Measurements from ENCODE around the gene CSTPP1.
A peak's percentile ranks its signal among the peaks of the same experiment; 100 is the strongest.

Gene CSTPP1

GRCh38 chr11:46892838-46893237 is 43.7 kb upstream of the CSTPP1 start:
- ChIA-PET POLR2A (no interaction called here), CTCF (interaction anchor here (0.9 to 7.1 kb wide), 7 partner anchors 15 to 519 kb away, joined by 3 to 84 read pairs (median 3); no protein-coding TSS in a partner anchor)
- DNase-seq (ENCODE audit: extremely low spot score) = no peak
- no peak for TF ChIP-seq CTCF (IDR thresholded peaks at IDR 0.05; ENCODE audit: control extremely low read depth, extremely low read depth, low read depth, missing control alignments)

GRCh38 chr11:46894506-46894905 is 42.1 kb upstream of the CSTPP1 start:
- no peak for TF ChIP-seq CTCF (IDR thresholded peaks at IDR 0.05; ENCODE audit: control extremely low read depth, extremely low read depth, low read depth, missing control alignments)
- no peak for DNase-seq (ENCODE audit: extremely low spot score)
- POLR2A ChIA-PET = no interaction called here
- CTCF ChIA-PET = interaction anchor here (1.3 to 7.1 kb wide), 3 partner anchors 22 to 259 kb away, joined by 3 to 84 read pairs (median 9); no protein-coding TSS in a partner anchor

- CTCF ChIA-PET = interaction anchor here (1.3 to 7.1 kb wide), 4 partner anchors 22 to 267 kb away, joined by 3 to 84 read pairs (median 11); no protein-coding TSS in a partner anchor
These were observed 41.6 kb upstream of the CSTPP1 start for GRCh38 chr11:46894961-46895360.

GRCh38 chr11:46895821-46896220 is 40.7 kb upstream of the CSTPP1 start:
- CTCF ChIA-PET = interaction anchor here (1.1 to 7.1 kb wide), 7 partner anchors 14 to 272 kb away, joined by 3 to 84 read pairs (median 4); no protein-coding TSS in a partner anchor
- no peak for DNase-seq (ENCODE audit: extremely low spot score)
- POLR2A ChIA-PET = no interaction called here
- no peak for TF ChIP-seq CTCF (IDR thresholded peaks at IDR 0.05; ENCODE audit: control extremely low read depth, extremely low read depth, low read depth, missing control alignments)

More at GRCh38 chr11:46894961-46895360, 41.6 kb upstream of the CSTPP1 start:
- POLR2A ChIA-PET = no interaction called here
- DNase-seq (ENCODE audit: extremely low spot score) = no peak
- TF ChIP-seq CTCF (IDR thresholded peaks at IDR 0.05; ENCODE audit: control extremely low read depth, extremely low read depth, low read depth, missing control alignments) = no peak

GRCh38 chr11:46896719-46897406 is 39.7 kb upstream of the CSTPP1 start:
- CTCF ChIA-PET = interaction anchor here (0.6 to 7.1 kb wide), 9 partner anchors 10 to 271 kb away, joined by 3 to 84 read pairs (median 4); no protein-coding TSS in a partner anchor
- peak; percentile 44 for DNase-seq (ENCODE audit: extremely low spot score)

More at GRCh38 chr11:46896719-46897406, 39.7 kb upstream of the CSTPP1 start:
- POLR2A ChIA-PET = no interaction called here
- TF ChIP-seq CTCF (IDR thresholded peaks at IDR 0.05; ENCODE audit: control extremely low read depth, extremely low read depth, low read depth, missing control alignments) = peak; percentile 9

Data from GM10248 (cell line).